Stimulated activated CD8-positive, alpha-beta memory T cell treated with anti-CD3 and anti-CD28 coated beads, Interleukin-4, amount 100 ng/mL, for 48 hours (primary cell): ENCODE data around the gene PTPN6.

Experiments used
- DNase-seq: peaks from one replicate; pipeline ENCODE4 v3.0.0-alpha.2; 2020

PTPN6 gene

GRCh38 chr12:6942331-6942665 is 8.9 kb upstream of the PTPN6 start:
- DNase-seq: no peak

GRCh38 chr12:6943389-6943721 is 7.8 kb upstream of the PTPN6 start:
- DNase-seq: peak; percentile 80

- peak; percentile 86 for DNase-seq
Observed at GRCh38 chr12:6943722-6944380, 7.3 kb upstream of the PTPN6 start, which contains the start of the genes C12orf57 and RNU7-1. TSS of gene C12orf57 (plus strand) at chr12:6944022. CDS start at chr12:6944122, 100 bp downstream. TSS of gene RNU7-1 (plus strand) at chr12:6943816.

GRCh38 chr12:6944381-6945186 is 6.6 kb upstream of the PTPN6 start:
- peak; percentile 90 for DNase-seq

- DNase-seq: no peak
Observed at GRCh38 chr12:6945613-6946012, 5.5 kb upstream of the PTPN6 start.

- peak; percentile 77 for DNase-seq
Observed at GRCh38 chr12:6946033-6946919, 4.9 kb upstream of the PTPN6 start.

- DNase-seq: no peak
Observed at GRCh38 chr12:6946920-6947374, 4.2 kb upstream of the PTPN6 start.

GRCh38 chr12:6947615-6948014 is 3.5 kb upstream of the PTPN6 start:
- no peak for DNase-seq

- DNase-seq: peak; percentile 57
Observed at GRCh38 chr12:6948873-6949594, 2.1 kb upstream of the PTPN6 start.

GRCh38 chr12:6950401-6950801 is 755 bp upstream of the PTPN6 start:
- peak; percentile 64 for DNase-seq

GRCh38 chr12:6951551-6952120 is 480 bp downstream of the PTPN6 start:
- DNase-seq: peak; percentile 48

GRCh38 chr12:6952121-6952862 is 1.1 kb downstream of the PTPN6 start:
- peak; percentile 54 for DNase-seq

GRCh38 chr12:6952863-6953441 is 1.8 kb downstream of the PTPN6 start:
- DNase-seq: peak; percentile 55

GRCh38 chr12:6953442-6954315 is 2.5 kb downstream of the PTPN6 start:
- DNase-seq: peak; percentile 91

GRCh38 chr12:6954316-6955107 is 3.4 kb downstream of the PTPN6 start:
- DNase-seq: peak; percentile 51

- no peak for DNase-seq
Observed at GRCh38 chr12:6955108-6956020, 4.2 kb downstream of the PTPN6 start.

- DNase-seq: peak; percentile 62
Observed at GRCh38 chr12:6956021-6956727, 5.0 kb downstream of the PTPN6 start.
